Stimulated activated CD8-positive, alpha-beta memory T cell treated with anti-CD3 and anti-CD28 coated beads, Interleukin-7, amount 100 ng/mL, for 24 hours (primary cell): ENCODE measurements around the gene OBP2B.
"Not testable (repeated sequence)": the region's sequence is repeated elsewhere in the genome, so short reads cannot be mapped to it uniquely, and the experiment has no call there.

ENCODE experiments used
- DNase-seq: peaks from one replicate; pipeline ENCODE4 v3.0.0-alpha.2; 2020; ENCODE audit warnings: low read depth

OBP2B gene

GRCh38 chr9:133208880-133209300 lies at the start of gene OBP2B:
OBP2B (minus strand) TSS chr9:133209250; CDS start chr9:133209199, 51 bp downstream.
- DNase-seq: not testable (repeated sequence)

- DNase-seq: no peak
Observed at GRCh38 chr9:133258061-133259015, 49.3 kb upstream of the OBP2B start.

GRCh38 chr9:133257465-133257956 lies 48.5 kb upstream of the OBP2B start:
- no peak for DNase-seq

- DNase-seq: no peak
Observed at GRCh38 chr9:133256686-133257091, 47.6 kb upstream of the OBP2B start.

GRCh38 chr9:133256136-133256461 lies 47.0 kb upstream of the OBP2B start:
- no peak for DNase-seq

- no peak for DNase-seq
Observed at GRCh38 chr9:133255371-133256135, 46.5 kb upstream of the OBP2B start.

- DNase-seq: no peak
Observed at GRCh38 chr9:133254471-133254870, 45.4 kb upstream of the OBP2B start.

GRCh38 chr9:133253268-133253667 lies 44.2 kb upstream of the OBP2B start:
- no peak for DNase-seq

GRCh38 chr9:133252301-133253020 lies 43.4 kb upstream of the OBP2B start:
- DNase-seq: no peak

- DNase-seq: no peak
Observed at GRCh38 chr9:133251773-133252172, 42.7 kb upstream of the OBP2B start.

GRCh38 chr9:133251221-133251620 lies 42.2 kb upstream of the OBP2B start:
- not testable (repeated sequence) for DNase-seq

- DNase-seq: no peak
Observed at GRCh38 chr9:133250741-133251170, 41.7 kb upstream of the OBP2B start.

GRCh38 chr9:133249337-133249736 lies 40.3 kb upstream of the OBP2B start:
- DNase-seq: no peak

GRCh38 chr9:133248726-133249295 lies 39.8 kb upstream of the OBP2B start:
- DNase-seq: no peak

- DNase-seq: no peak
Observed at GRCh38 chr9:133247632-133248031, 38.6 kb upstream of the OBP2B start.

- DNase-seq: no peak
Observed at GRCh38 chr9:133246991-133247390, 37.9 kb upstream of the OBP2B start.

GRCh38 chr9:133246562-133246961 lies 37.5 kb upstream of the OBP2B start:
- DNase-seq: no peak

GRCh38 chr9:133242991-133243390 lies 33.9 kb upstream of the OBP2B start:
- DNase-seq: no peak

GRCh38 chr9:133242241-133242640 lies 33.2 kb upstream of the OBP2B start:
- DNase-seq: no peak

GRCh38 chr9:133239533-133240090 lies 30.6 kb upstream of the OBP2B start:
- no peak for DNase-seq

GRCh38 chr9:133238851-133239532 lies 29.9 kb upstream of the OBP2B start:
- peak; percentile 52 for DNase-seq
